Neural progenitor cell (in vitro differentiated cells): ENCODE data around the gene TTR. TPM values are rescaled to one million over a fixed set of nuclear protein-coding genes. Genes with fewer than 3 reads are reported as not detected.

Experiments
- DNase-seq: peaks from one replicate; pipeline ENCODE4 v3.0.0-alpha.2; 2016; ENCODE audit warnings: low spot score
- H2AFZ ChIP-seq: fragments of 200-600 bp; sonication (generic); replicated peaks from 2 replicates; pipeline ENCODE4 v1.6.1; 2016; ENCODE audit warnings: antibody characterized with exemption
- H3F3A ChIP-seq: fragments of 200-600 bp; sonication (generic); 2 replicates; pipeline ENCODE4 v1.6.1; 2016; ENCODE audit warnings: antibody characterized with exemption, low read depth
- H3K27ac ChIP-seq: fragments of 200-600 bp; sonication (generic); 2 replicates; pipeline ENCODE4 v1.5.1; 2016; ENCODE audit warnings: mild to moderate bottlenecking
- H3K27me3 ChIP-seq: fragments of 200-600 bp; sonication (generic); 2 replicates; pipeline ENCODE4 v1.6.1; 2016; ENCODE audit warnings: mild to moderate bottlenecking, moderate library complexity
- H3K36me3 ChIP-seq: fragments of 200-600 bp; sonication (generic); 2 replicates; pipeline ENCODE4 v1.5.1; 2016
- H3K4me1 ChIP-seq: fragments of 200-600 bp; sonication (generic); 2 replicates; pipeline ENCODE4 v1.6.1; 2016; ENCODE audit warnings: mixed run types
- H3K4me2 ChIP-seq: fragments of 200-600 bp; sonication (generic); 2 replicates; pipeline ENCODE4 v1.6.1; 2016
- H3K4me3 ChIP-seq: fragments of 200-600 bp; sonication (generic); 2 replicates; pipeline ENCODE4 v1.5.1; 2016
- H3K79me2 ChIP-seq: fragments of 200-600 bp; sonication (generic); 2 replicates; pipeline ENCODE4 v1.6.1; 2016; ENCODE audit warnings: low read depth
- H3K9ac ChIP-seq: fragments of 200-600 bp; sonication (generic); 2 replicates; pipeline ENCODE4 v1.6.1; 2016
- H3K9me3 ChIP-seq: fragments of 200-600 bp; sonication (generic); 2 replicates; pipeline ENCODE4 v1.5.1; 2016; ENCODE audit warnings: low read depth
- H4K20me1 ChIP-seq: fragments of 200-600 bp; sonication (generic); 2 replicates; pipeline ENCODE4 v1.6.1; 2016; ENCODE audit warnings: low read depth
- H3K27ac Mint-ChIP-seq: 3 replicates; pipeline ENCODE4 v1.8.0; 2021; ENCODE audit warnings: mixed read lengths
- H3K27me3 Mint-ChIP-seq: 2 replicates; pipeline ENCODE4 v1.8.0; 2022; ENCODE audit warnings: low read depth, mild to moderate bottlenecking, inconsistent platforms, moderate library complexity, mixed read lengths; ENCODE audit not compliant: insufficient read depth
- H3K36me3 Mint-ChIP-seq: 3 replicates; pipeline ENCODE4 v1.8.0; 2021; ENCODE audit warnings: mixed read lengths
- H3K4me1 Mint-ChIP-seq: 3 replicates; pipeline ENCODE4 v1.8.0; 2021; ENCODE audit warnings: mixed read lengths
- H3K4me3 Mint-ChIP-seq: 3 replicates; pipeline ENCODE4 v1.8.0; 2021; ENCODE audit warnings: mild to moderate bottlenecking, moderate library complexity, mixed read lengths
- H3K9me3 Mint-ChIP-seq: 3 replicates; pipeline ENCODE4 v1.8.0; 2020; ENCODE audit warnings: mixed read lengths
- CTCF ChIP-seq: fragments of 200-600 bp; sonication (generic); IDR thresholded peaks from 2 replicates; pipeline ENCODE4 v1.5.1; 2017; ENCODE audit warnings: antibody characterized with exemption, mild to moderate bottlenecking
- EZH2 ChIP-seq: fragments of 200-600 bp; sonication (generic); IDR thresholded peaks from 2 replicates; pipeline ENCODE4 v1.6.1; 2017; ENCODE audit warnings: antibody characterized with exemption, mild to moderate bottlenecking, moderate library complexity
- EZH2phosphoT487 ChIP-seq: fragments of 200-600 bp; sonication (generic); IDR thresholded peaks from 2 replicates; pipeline ENCODE4 v1.6.1; 2017; ENCODE audit warnings: antibody characterized with exemption
- total RNA-seq: library from RNA; depleted of rRNA; stranded (reverse); fragments of >200 nt; gene quantifications from 2 replicates; pipeline ENCODE4 v1.2.3, GENCODE V29; 2015; ENCODE audit warnings: low replicate concordance

TTR gene
- total RNA-seq, 1 donor from 2014 or later: 1.8 TPM

- peaks cover 3% of the 10 kb centered on the region for H3K27me3 Mint-ChIP-seq
- Histone ChIP-seq H3K27me3 (no peaks in the 10 kb centered on the region), H3K27ac (no peak overlapping the region), H3K4me3 (no peak overlapping the region), H2AFZ (no peak overlapping the region), H3K36me3 (no peaks in the 10 kb centered on the region), H3F3A (no peaks in the 10 kb centered on the region), H3K9ac (no peak overlapping the region), H3K9me3 (no peaks in the 10 kb centered on the region), H3K79me2 (no peaks in the 10 kb centered on the region), H3K4me1 (peaks cover 8% of the 10 kb centered on the region), H3K4me2 (peak overlapping the region; percentile 16), H4K20me1 (no peaks in the 10 kb centered on the region)
- H3K4me1 Mint-ChIP-seq: peaks cover 4% of the 10 kb centered on the region
- no peak overlapping the region for H3K27ac Mint-ChIP-seq
- H3K9me3 Mint-ChIP-seq: no peaks in the 10 kb centered on the region
- no peaks in the 10 kb centered on the region for H3K36me3 Mint-ChIP-seq
- no peak overlapping the region for H3K4me3 Mint-ChIP-seq
- TF ChIP-seq EZH2phosphoT487: no peak
- TF ChIP-seq EZH2: no peak
- peak; percentile 10 for DNase-seq
These were observed 29.0 kb upstream of the TTR start for GRCh38 chr18:31562726-31563125.

GRCh38 chr18:31563778-31564177, 27.9 kb upstream of the TTR start:
- Histone ChIP-seq H3K79me2 (no peaks in the 10 kb centered on the region), H3K27me3 (no peaks in the 10 kb centered on the region), H3K27ac (no peak overlapping the region), H3K4me3 (no peak overlapping the region), H3F3A (no peaks in the 10 kb centered on the region), H3K4me2 (no peak overlapping the region), H3K4me1 (peaks cover 8% of the 10 kb centered on the region), H3K36me3 (no peaks in the 10 kb centered on the region), H3K9ac (no peak overlapping the region), H4K20me1 (no peaks in the 10 kb centered on the region), H2AFZ (no peak overlapping the region), H3K9me3 (no peaks in the 10 kb centered on the region)
- peaks cover 4% of the 10 kb centered on the region for H3K4me1 Mint-ChIP-seq
- H3K27ac Mint-ChIP-seq: no peak overlapping the region
- no peaks in the 10 kb centered on the region for H3K36me3 Mint-ChIP-seq
- peaks cover 6% of the 10 kb centered on the region for H3K27me3 Mint-ChIP-seq
- TF ChIP-seq EZH2: no peak
- peak; percentile 40 for TF ChIP-seq CTCF
- H3K4me3 Mint-ChIP-seq: no peak overlapping the region
- H3K9me3 Mint-ChIP-seq: no peaks in the 10 kb centered on the region
- DNase-seq: no peak

DNA sequence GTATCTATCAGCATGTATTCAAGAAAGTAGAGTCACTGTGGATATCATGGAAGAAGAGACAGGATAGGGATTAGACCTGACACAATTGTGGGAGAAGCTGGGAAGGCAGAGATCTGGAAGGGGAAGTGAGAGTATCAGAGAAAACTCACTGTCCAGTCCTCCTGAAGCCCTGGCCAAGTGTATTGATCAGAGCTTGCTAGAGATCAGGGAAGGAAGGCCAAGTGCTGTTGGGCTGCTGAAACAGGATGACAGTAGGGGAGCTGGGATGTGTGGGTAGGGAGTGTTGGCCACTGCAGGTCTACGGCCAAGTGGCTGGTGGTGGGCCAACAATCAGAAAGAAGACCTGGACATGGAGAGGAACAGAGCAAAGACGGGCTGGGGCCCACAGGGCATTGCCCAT, 26.3 kb upstream of the TTR start:
- H3K4me3 Mint-ChIP-seq: no peak overlapping the region
- H3K27me3 Mint-ChIP-seq: peaks cover 9% of the 10 kb centered on the region
- H3K36me3 Mint-ChIP-seq: no peaks in the 10 kb centered on the region
- H3K36me3 ChIP-seq: no peaks in the 10 kb centered on the region
- no peak overlapping the region for H3K4me3 ChIP-seq
- H3K4me1 ChIP-seq: peaks cover 8% of the 10 kb centered on the region
- no peak overlapping the region for H3K9ac ChIP-seq
- no peaks in the 10 kb centered on the region for H4K20me1 ChIP-seq
- no peaks in the 10 kb centered on the region for H3K9me3 ChIP-seq
- no peaks in the 10 kb centered on the region for H3K27me3 ChIP-seq
- TF ChIP-seq EZH2 (no peak), EZH2phosphoT487 (no peak), CTCF (no peak)
- H3K4me1 Mint-ChIP-seq: peaks cover 4% of the 10 kb centered on the region
- H3K27ac ChIP-seq: no peak overlapping the region
- no peaks in the 10 kb centered on the region for H3K9me3 Mint-ChIP-seq
- H3K27ac Mint-ChIP-seq: no peak overlapping the region
- H2AFZ ChIP-seq: no peak overlapping the region
- DNase-seq: no peak
- no peaks in the 10 kb centered on the region for H3F3A ChIP-seq
- H3K79me2 ChIP-seq: no peaks in the 10 kb centered on the region
- H3K4me2 ChIP-seq: no peak overlapping the region

DNA sequence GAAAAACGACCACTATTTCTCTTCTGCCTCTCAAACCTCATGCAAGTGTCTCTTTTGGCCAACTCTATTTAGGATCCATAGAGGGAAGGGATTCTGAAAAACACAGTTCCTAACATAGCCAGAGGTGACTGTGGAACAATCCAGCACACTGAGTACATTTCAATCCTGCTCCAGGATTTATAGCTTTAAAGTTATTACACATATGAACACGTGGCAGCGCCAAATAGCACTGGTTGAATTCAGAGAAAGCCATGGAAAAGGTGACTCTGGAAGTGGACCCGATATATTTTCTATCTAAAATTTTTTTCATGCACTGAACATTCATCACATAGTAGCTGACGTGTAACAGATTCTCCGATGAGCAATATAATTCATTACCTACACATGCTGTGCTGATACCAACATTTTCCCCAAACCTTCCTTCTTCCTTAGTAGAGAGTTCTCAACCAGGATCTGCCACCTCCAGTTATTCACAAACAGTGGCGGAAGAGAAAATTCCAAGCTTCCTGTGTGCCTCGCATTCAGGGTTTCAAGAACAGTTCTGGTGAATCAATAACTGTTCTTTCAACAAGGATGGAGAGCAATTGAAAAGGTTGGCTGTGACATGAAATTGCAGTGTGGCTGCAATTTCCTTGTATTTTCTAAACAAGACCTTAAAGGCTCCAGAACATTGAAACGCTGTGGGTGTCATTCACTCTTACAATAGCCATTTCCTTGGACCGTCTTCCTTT, 25.7 kb upstream of the TTR start:
- H3K4me3 Mint-ChIP-seq: no peak overlapping the region
- no peak overlapping the region for H3K4me3 ChIP-seq
- H3K36me3 Mint-ChIP-seq: no peaks in the 10 kb centered on the region
- H3K27me3 Mint-ChIP-seq: peaks cover 9% of the 10 kb centered on the region
- no peaks in the 10 kb centered on the region for H3F3A ChIP-seq
- H3K27ac Mint-ChIP-seq: no peak overlapping the region
- H2AFZ ChIP-seq: no peak overlapping the region
- no peak overlapping the region for H3K4me2 ChIP-seq
- H3K9me3 Mint-ChIP-seq: no peaks in the 10 kb centered on the region
- peaks cover 8% of the 10 kb centered on the region for H3K4me1 ChIP-seq
- no peaks in the 10 kb centered on the region for H3K36me3 ChIP-seq
- H3K79me2 ChIP-seq: no peaks in the 10 kb centered on the region
- H3K4me1 Mint-ChIP-seq: peaks cover 6% of the 10 kb centered on the region
- TF ChIP-seq CTCF (no peak), EZH2 (no peak), EZH2phosphoT487 (no peak)
- no peak overlapping the region for H3K9ac ChIP-seq
- no peaks in the 10 kb centered on the region for H3K27me3 ChIP-seq
- H3K9me3 ChIP-seq: no peaks in the 10 kb centered on the region
- no peaks in the 10 kb centered on the region for H4K20me1 ChIP-seq
- no peak overlapping the region for H3K27ac ChIP-seq
- no peak for DNase-seq
